HCEC 1CT (cell line): ENCODE results near the gene RASA1.
A peak's percentile ranks its signal among the peaks of the same experiment; 100 is the strongest.

ENCODE experiments used
- DNase-seq: peaks from one replicate; pipeline ENCODE4 v3.0.0-alpha.2; 2017

Gene RASA1

GRCh38 chr5:87361536-87362213 is 94.0 kb downstream of the RASA1 start:
- no peak for DNase-seq

- DNase-seq, result no peak
These were observed 99.6 kb downstream of the RASA1 start for GRCh38 chr5:87367243-87367642.

DNA sequence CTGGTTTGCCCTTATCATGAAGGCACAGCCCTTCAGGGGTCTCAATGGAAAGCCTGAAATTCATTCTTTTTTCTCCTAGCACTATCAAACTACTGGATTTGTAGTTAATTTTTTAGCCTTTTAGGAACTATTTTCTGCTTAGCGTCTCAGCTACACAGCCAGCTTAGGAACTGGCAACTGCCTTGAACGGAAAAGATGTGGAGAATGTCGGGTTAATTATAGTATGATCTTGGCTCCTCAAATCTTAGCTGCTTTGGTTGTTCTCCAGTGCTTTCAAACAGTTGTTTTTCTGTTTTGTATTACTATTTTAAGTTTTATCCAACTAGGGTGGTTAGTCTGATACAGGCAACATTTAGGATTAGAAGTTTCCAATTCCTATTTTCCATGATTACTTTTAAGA is 100.9 kb downstream of the RASA1 start:
- no peak for DNase-seq

- no peak for DNase-seq
These were observed 101.7 kb downstream of the RASA1 start for GRCh38 chr5:87369431-87369830.

DNA sequence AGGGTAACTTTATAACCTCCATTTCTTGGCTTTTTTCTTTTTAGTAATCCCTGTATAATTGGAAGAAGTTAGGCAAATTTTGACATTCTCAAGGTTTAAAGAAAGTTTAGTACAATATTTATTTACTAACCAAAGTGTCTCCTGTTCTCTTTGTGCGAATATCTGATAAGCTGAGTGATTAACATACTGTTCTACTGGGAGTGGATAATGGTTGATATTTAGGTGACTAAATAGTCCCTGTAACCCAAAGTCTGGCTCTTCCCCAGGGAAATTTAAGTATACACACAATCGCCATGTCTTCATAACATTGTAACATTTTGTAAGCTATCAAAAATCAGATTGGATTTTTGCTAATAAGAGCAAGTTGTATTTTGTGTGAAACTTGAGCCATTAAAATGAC is 105.0 kb downstream of the RASA1 start:
- no peak for DNase-seq

DNA sequence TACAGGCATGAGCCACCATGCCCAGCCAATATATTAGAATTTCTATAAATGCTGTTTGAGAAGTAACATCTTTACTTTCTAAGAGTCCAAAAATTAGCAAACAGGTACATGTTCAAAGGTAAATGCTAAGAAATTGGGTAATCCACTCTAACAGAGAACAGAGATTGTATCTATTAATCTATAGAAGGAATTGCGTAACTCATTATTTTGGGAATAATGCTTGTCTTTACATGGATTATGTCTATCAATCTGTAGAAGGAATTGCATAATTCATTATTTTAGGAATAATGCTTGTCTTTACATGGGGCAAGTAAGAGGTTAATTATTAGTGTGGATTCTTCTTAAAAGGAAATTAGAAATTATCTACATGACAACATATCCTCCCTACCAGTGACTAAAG is 114.5 kb downstream of the RASA1 start:
- no peak for DNase-seq

DNA sequence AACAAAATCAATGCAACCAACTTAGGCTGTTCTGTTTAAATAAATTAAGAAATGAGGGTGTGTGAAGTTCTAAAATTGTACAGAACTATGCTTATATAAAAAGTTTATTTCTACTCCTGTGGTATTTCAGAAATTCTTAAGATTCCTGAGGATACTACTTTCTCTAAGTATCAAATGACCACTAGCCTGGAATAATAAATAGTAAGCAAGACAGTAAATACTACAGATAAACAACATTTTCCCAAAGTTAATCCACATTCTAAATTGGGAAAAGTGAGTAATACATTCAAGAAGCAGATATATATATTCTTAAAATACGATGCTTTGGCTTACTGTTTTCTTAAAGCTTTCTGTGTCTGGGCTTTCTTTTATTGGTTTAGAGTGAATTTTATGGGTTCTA is 115.5 kb downstream of the RASA1 start:
- peak; percentile 71 for DNase-seq

DNA sequence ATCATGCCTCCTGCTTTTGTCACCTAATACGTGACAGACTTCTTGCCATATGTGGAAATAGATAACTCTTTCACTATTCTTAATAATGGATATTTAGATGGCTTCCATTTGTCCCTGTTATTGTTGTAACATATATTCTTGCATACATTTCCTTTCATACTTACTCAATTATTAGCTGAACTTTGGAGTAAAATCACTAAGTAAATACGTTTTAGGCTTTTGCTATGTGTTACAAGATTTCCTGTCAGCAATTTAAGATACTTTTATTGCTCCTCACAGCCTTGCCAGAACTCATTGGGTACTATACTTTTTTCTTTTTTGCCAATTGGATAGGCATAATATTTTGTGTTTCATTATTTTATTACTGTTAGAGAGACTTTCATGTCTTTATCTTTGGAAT is 118.1 kb downstream of the RASA1 start:
- no peak for DNase-seq

GRCh38 chr5:87388129-87388528 is 120.4 kb downstream of the RASA1 start:
- no peak for DNase-seq

DNA sequence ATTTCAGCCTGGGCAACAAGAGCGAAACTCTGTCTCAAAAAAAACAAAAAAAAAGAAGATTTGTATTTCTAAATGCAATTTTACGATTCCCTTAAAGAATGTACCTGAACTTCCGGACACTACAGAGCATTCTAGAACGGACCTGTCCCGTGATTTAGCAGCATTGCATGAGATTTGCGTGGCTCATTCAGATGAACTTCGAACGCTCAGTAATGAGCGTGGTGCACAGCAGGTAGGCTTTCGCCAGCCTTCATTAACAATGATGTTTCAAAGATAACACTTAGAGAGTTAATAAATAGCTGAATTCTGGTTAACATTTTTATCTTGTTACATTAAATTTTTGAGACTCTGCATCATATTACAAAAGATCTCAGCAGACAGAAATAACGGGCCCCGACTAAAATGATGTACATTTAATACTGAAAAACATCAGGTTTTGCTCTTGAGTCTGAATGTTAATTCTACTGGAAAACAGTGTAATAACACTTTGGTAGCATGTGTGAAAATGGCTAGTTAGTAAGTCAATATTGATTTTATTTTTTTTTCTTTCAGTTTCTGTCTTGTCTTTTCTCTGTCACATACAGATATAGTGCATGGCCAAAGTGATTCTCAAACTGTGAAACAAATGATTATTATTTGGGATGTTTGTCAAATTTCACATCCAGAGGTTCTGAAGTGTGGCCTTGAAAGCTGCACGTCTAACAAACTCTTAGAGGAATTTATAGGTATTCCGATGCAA is 121.8 kb downstream of the RASA1 start:
- no peak for DNase-seq

- DNase-seq, result no peak
These were observed 122.4 kb downstream of the RASA1 start for GRCh38 chr5:87390075-87390474.

DNA sequence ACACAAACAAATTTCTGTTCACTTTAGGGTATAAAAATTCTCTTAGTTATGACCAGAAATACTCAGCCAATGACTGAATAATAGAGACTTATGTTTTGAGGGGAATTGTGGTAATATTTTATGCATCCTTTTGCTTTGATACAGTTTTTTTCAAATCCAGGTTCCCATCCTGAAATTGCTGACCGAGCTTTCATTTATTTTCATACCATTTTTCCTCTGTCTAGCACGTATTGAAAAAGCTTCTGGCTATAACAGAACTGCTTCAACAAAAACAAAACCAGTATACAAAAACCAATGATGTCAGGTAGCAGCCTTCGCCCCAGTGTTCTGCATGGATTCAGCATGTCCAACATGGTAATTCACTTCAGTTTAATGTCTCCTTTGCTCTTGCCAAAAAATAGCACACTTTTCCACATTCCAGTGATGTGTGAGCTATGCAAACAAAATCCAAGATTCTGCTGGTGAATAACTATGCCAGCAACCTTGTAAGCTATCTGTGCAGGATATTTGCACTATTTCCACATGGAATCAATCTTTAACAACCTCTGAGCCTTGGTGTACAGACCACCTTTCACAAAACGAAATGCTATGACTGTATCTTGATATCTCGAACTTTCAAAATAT is 123.0 kb downstream of the RASA1 start:
- no peak for DNase-seq

GRCh38 chr5:87392170-87392569 is 124.5 kb downstream of the RASA1 start:
- DNase-seq, result no peak

- DNase-seq, result no peak
These were observed 125.1 kb downstream of the RASA1 start for GRCh38 chr5:87392801-87393200.

DNA sequence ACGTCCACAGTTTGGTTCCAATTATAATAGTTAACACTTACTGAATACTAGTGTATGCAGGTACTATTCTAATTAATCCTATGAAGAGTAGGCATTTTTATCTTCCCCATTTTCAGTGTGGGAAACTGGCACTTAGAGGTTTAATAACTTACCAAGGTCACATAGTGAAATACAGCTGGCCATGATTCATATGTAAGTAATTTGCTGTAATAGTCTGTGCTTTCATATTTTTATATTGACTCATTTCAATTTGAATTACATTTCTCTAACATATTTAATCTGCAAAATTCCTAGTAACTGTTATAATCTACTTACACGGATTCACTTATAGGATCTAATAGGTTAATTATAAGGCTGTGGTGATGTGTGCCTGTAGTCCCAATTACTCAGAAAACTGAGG is 125.6 kb downstream of the RASA1 start:
- peak; percentile 94 for DNase-seq

DNA sequence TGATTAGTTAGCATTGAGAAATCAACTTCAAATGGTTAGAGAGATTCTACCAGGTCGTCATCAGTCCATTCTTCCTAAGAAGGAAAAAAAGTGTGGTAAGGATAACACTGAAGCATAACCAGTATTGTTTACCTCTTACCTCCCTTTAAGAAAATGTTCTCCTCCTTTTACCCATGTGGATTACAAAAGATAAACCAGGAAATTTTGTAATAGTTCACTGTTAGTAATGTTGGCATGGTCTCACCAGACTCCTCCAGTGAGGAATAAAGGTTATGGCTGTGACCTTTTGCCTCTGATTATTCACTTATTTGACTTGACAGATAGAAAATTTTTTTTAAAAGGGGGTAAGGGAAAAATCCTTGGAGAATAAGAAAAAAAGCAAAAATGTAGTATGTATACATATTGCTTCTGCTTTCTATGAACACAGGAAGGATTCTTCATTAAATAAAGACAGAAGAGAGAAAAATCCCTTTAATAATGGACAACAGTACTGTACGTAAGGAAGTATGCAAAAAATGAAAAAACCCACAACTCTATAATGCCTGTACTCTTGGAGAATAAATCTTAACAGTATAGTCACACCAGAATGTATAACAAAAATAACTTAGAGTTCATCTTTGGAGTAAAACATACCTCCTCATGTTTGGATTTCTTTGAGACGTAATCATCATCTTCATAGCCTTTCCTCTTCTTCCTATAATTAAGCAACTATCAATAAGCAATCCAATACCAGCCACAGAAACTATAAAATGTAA is 126.9 kb downstream of the RASA1 start:
- peak; percentile 91 for DNase-seq

DNA sequence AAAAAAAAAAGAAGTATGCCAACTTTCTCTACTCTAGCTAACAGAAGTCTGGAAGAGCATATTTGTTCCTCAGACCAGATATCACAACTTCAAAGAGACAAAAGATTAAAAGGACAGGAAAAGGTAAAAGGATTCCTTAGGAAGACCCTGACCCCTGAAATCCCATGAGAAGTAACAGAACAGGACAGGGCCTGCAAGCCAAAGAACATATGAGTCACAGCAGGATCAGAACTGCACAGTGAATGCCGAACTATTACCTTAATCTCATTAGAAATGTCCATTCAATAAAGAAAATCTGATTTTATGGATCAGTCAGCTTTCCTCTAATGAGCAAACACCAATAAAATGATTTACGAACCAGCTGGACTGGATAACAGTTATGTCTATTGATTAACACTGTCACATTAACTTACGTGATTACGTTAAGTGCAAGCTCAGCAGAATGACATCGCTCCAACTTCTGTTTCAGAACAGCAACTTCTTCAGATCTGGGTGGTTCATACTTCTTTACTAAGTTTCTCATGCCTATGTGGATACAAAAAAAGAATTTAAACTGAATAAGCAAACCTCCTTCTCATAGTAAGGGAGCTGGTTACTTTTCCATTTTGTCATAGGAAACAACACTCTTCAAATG is 131.4 kb downstream of the RASA1 start:
- DNase-seq, result no peak

DNA sequence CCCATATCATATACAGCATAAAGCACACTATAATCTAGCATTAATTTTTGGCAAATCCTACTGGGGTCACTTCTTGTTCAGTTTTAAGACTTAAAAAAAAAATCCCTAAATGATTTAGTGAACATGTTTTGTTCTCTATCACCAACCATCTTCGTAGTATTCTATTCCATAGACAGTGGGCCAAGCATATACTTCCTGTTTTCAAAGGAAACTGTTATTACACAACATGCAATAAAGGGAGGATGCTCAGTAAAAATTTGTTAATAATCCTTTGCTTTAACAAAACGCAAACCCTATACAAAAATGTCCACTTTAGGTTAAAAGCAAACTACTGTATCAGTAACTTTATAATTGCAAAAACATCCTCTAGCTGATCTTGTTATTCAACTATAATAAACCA is 132.0 kb downstream of the RASA1 start:
- DNase-seq, result no peak

DNA sequence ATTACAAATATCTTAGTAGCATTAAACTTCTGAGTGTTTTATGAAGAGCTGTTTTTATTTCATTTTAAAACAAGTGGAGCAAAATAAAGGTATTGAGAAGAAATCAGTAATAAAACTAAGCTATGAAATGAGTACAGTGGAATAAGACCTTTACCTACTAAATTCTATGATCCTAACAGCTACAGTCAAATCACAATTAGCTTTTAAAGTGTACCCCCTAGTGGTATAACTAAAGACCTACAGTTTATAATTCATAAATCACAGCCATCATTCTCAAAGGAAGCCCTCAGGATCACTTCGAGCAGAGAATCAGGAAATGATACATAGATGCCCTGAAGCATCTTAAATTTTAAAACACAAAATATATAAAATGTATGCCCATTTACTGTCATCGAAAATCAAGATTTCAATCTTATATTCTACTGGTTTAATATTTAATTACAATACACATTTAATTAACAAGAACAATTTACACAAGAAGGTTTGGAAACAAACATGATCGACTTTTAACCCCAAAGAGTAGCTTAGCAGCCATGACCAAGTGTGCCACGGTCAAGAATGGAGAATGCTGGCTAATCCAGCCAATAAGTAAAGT is 132.7 kb downstream of the RASA1 start:
- peak; percentile 72 for DNase-seq

DNA sequence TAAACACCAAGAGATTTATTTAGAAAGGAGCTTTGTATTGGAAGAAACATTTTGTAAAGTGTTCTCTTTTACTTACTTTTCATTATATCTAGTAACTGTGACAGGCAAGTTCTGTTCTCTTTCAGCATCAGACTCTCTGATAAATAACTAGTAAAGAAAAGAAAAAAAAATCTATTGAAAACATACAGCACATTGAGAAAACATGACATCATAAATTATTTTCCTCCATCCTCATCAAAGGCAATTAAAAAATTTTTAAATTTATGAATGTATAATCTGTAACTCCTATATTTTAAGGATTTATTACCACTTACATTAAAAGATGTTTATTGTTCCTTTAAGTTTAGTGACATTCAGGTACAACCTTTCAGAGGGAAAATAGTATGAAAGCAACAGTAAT is 133.9 kb downstream of the RASA1 start:
- no peak for DNase-seq

- no peak for DNase-seq
These were observed 135.7 kb downstream of the RASA1 start for GRCh38 chr5:87403409-87403808.

GRCh38 chr5:87403899-87404298 is 136.2 kb downstream of the RASA1 start:
- no peak for DNase-seq

DNA sequence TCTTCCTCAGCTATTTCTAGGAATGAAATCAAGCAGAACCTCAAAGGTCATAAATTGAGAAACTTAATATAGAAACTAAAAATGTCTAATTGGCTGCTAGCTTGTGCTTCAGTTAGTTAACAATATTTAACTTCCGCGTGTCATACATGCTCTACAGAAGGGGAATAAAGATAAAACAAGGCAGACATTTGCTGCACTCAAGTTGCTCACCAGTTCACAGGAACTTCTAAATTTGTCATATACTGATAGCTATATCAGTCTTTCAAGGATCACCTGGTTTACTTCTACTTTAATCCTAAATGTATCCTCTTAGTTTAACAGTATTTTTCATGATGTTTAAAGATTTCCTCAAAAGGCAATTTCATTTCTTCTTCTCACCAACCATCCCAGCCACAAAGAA is 136.7 kb downstream of the RASA1 start:
- DNase-seq, result no peak
